ENCODE data around the gene GZMB.

- TF ChIP-seq CTCF (conservative IDR thresholded peaks at IDR 0.05; ENCODE audit: low read depth, low read length) (no peak), EZH2 (IDR thresholded peaks at IDR 0.05; ENCODE audit: borderline replicate concordance, low read depth, low read length, poor library complexity, severe bottlenecking) (no peak)
These were observed 36.6 kb downstream of the GZMB start for GRCh38 chr14:24597403-24597802.
